ENCODE measurements around the gene HCN2. TPM values are rescaled to one million over a fixed set of nuclear protein-coding genes. Genes with fewer than 3 reads are reported as not detected.

HCN2 gene
- polyA plus RNA-seq, 1 of the 3 experiments (the other 2 are of a cell fraction): 5.6 TPM

GRCh38 chr19:608155-609003 lies 18.7 kb downstream of the HCN2 start:
- Histone ChIP-seq H3K4me1 (ENCODE audit: control insufficient read depth in 1 of 2, insufficient read depth in 2 of 2, low read depth in 1 of 2, low read length in 1 of 2) (peaks cover 5 to 35% of the 10 kb centered on the region in 2 experiments; a peak in 3 of 4 replicates), H3K4me3 (ENCODE audit: low read depth in 2 of 2, low read length in 1 of 2) (peak overlapping the region in 1 of 2 experiments; percentile 7; a peak in 1 of 4 replicates), H3K9ac (no peak overlapping the region), H3K9me3 (no peaks in the 10 kb centered on the region), H3K9me2 (no peaks in the 10 kb centered on the region), H3K27ac (ENCODE audit: low read depth in 2 of 2, low read length in 1 of 2) (peak overlapping the region in 1 of 2 experiments; percentile 80; a peak in 2 of 4 replicates), H2AFZ (ENCODE audit: low read depth) (no peak overlapping the region), H3K4me2 (no peak overlapping the region), H3K79me2 (ENCODE audit: insufficient read depth) (no peaks in the 10 kb centered on the region), H4K20me1 (ENCODE audit: insufficient read depth) (no peaks in the 10 kb centered on the region), H3K36me3 (replicated peaks in 1 of 2; ENCODE audit: control insufficient read depth in 1 of 2, insufficient read depth in 2 of 2, low read length in 1 of 2) (no peaks in the 10 kb centered on the region), H3F3A (replicated peaks; ENCODE audit: insufficient read depth) (peaks cover 26% of the 10 kb centered on the region), H3K27me3 (ENCODE audit: insufficient read depth) (no peaks in the 10 kb centered on the region)
- TF ChIP-seq MAX (IDR thresholded peaks at IDR 0.05; ENCODE audit: low read depth) (no peak), GATA2 (CRISPR knock-in tag; IDR thresholded peaks at IDR 0.05) (no peak), RFX5 (IDR thresholded peaks at IDR 0.05; ENCODE audit: low read length) (no peak), IRF3 (IDR thresholded peaks at IDR 0.05; ENCODE audit: low read depth, low read length) (no peak), RCOR1 (IDR thresholded peaks at IDR 0.05; ENCODE audit: low read length) (no peak), GABPA (IDR thresholded peaks at IDR 0.05; ENCODE audit: low read depth) (no peak), FOSL2 (IDR thresholded peaks at IDR 0.05; ENCODE audit: borderline replicate concordance, low read depth) (no peak), USF1 (IDR thresholded peaks at IDR 0.05; ENCODE audit: borderline replicate concordance, low read depth) (no peak), NFIC (IDR thresholded peaks at IDR 0.05; ENCODE audit: borderline replicate concordance) (no peak), ELF1 (IDR thresholded peaks at IDR 0.05) (no peak)
- CTCF ChIA-PET: interaction anchor here (1.0 kb wide), 1 partner anchor 55 kb away, joined by 3 read pairs; the partner anchor contains the start of gene RNF126
- DNase-seq: peak; percentile 88
- POLR2A ChIA-PET: no interaction called here
- 78% methylated on average over 25 of the region's 30 CpGs for WGBS (ENCODE audit: low lambda C conversion rate)

- no peaks in the 10 kb centered on the region for H4K20me1 ChIP-seq (ENCODE audit: insufficient read depth)
- ChIA-PET CTCF (no interaction called here), POLR2A (no interaction called here)
- no peak overlapping the region for H3K4me3 ChIP-seq (ENCODE audit: low read depth in 2 of 2, low read length in 1 of 2)
- H3K4me1 ChIP-seq (ENCODE audit: control insufficient read depth in 1 of 2, insufficient read depth in 2 of 2, low read depth in 1 of 2, low read length in 1 of 2): peaks cover 5 to 35% of the 10 kb centered on the region in 2 experiments; a peak in 3 of 4 replicates
- no peaks in the 10 kb centered on the region for H3K36me3 ChIP-seq (replicated peaks in 1 of 2; ENCODE audit: control insufficient read depth in 1 of 2, insufficient read depth in 2 of 2, low read length in 1 of 2)
- no peaks in the 10 kb centered on the region for H3K79me2 ChIP-seq (ENCODE audit: insufficient read depth)
- H3K9ac ChIP-seq: no peak overlapping the region
- peak overlapping the region in 1 of 2 experiments; percentile 80; a peak in 2 of 4 replicates for H3K27ac ChIP-seq (ENCODE audit: low read depth in 2 of 2, low read length in 1 of 2)
- no peak overlapping the region for H2AFZ ChIP-seq (ENCODE audit: low read depth)
- H3K27me3 ChIP-seq (ENCODE audit: insufficient read depth): no peaks in the 10 kb centered on the region
- no peak overlapping the region for H3K4me2 ChIP-seq
- H3K9me2 ChIP-seq: no peaks in the 10 kb centered on the region
- H3K9me3 ChIP-seq: no peaks in the 10 kb centered on the region
- WGBS (ENCODE audit: low lambda C conversion rate): no CpG with 5 or more reads among the region's 22 CpGs
- peaks cover 26% of the 10 kb centered on the region for H3F3A ChIP-seq (replicated peaks; ENCODE audit: insufficient read depth)
- peak; percentile 89 for DNase-seq
- TF ChIP-seq FOXJ3 (CRISPR knock-in tag; IDR thresholded peaks at IDR 0.05): no peak
- TF ChIP-seq CHD2 (IDR thresholded peaks at IDR 0.05; ENCODE audit: low read length, partially characterized antibody): peak; percentile 33
- 0 out of 2 replicates have a peak, but pooled peaks have one; percentile 4 for TF ChIP-seq TCF12 (IDR thresholded peaks at IDR 0.05)
- no peak for TF ChIP-seq REST (IDR thresholded peaks at IDR 0.05; ENCODE audit: low read depth, low read length)
- no peak for TF ChIP-seq IRF3 (IDR thresholded peaks at IDR 0.05; ENCODE audit: low read depth, low read length)
- TF ChIP-seq YY1 (IDR thresholded peaks at IDR 0.05; ENCODE audit: low read depth): no peak
- peak in 1 of 2 experiments; percentile 19; a peak in 1 of 4 replicates for TF ChIP-seq EP300 (IDR thresholded peaks at IDR 0.05; ENCODE audit: borderline replicate concordance in 1 of 2, low read depth in 1 of 2, low read length in 1 of 2)
- no peak; the same call in 1 of the 2 replicates for TF ChIP-seq MXI1 (IDR thresholded peaks at IDR 0.05; ENCODE audit: low read depth, low read length)
These were observed 19.3 kb downstream of the HCN2 start for GRCh38 chr19:609004-609346.
